ENCODE results near the gene NEK3. TPM values are rescaled to one million over a fixed set of nuclear protein-coding genes. Genes with fewer than 3 reads are reported as not detected.

The NEK3 gene
- total RNA-seq, 1 donor from 2014 or later: 27.5 TPM

DNA sequence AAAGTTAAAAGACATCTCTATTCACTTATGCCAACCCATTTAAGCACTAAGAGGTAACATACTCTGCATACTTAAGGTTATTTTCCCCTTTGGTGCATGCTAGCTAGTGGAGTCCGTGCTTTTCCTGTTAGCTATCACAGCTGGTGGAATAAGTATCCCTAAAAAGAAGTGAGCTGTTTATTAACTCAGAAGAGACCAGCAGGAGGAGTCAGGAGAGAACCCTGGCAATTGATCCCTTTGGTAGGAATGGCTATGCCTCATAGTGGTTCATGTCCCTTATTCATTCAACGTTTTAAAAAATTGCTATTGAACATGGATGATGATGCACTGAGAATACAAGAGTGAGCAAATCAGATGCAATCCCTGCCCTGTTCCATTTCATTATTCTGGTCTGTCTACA is 18.1 kb downstream of the NEK3 start:
- no peak for DNase-seq (ENCODE audit: low read depth, low spot score)
- no peaks in the 10 kb centered on the region for H3K9me3 Mint-ChIP-seq
- peaks cover 9% of the 10 kb centered on the region for H3K36me3 Mint-ChIP-seq (ENCODE audit: low read depth)
- TF ChIP-seq, protein P1, sequence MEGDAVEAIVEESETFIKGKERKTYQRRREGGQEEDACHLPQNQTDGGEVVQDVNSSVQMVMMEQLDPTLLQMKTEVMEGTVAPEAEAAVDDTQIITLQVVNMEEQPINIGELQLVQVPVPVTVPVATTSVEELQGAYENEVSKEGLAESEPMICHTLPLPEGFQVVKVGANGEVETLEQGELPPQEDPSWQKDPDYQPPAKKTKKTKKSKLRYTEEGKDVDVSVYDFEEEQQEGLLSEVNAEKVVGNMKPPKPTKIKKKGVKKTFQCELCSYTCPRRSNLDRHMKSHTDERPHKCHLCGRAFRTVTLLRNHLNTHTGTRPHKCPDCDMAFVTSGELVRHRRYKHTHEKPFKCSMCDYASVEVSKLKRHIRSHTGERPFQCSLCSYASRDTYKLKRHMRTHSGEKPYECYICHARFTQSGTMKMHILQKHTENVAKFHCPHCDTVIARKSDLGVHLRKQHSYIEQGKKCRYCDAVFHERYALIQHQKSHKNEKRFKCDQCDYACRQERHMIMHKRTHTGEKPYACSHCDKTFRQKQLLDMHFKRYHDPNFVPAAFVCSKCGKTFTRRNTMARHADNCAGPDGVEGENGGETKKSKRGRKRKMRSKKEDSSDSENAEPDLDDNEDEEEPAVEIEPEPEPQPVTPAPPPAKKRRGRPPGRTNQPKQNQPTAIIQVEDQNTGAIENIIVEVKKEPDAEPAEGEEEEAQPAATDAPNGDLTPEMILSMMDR (conservative IDR thresholded peaks at IDR 0.05): no peak
- no peak overlapping the region for H3K4me3 Mint-ChIP-seq
- H3K4me1 Mint-ChIP-seq: peaks cover 7% of the 10 kb centered on the region
- H3K27ac Mint-ChIP-seq (ENCODE audit: unreplicated experiment): no peak overlapping the region
- no peaks in the 10 kb centered on the region for H3K27me3 Mint-ChIP-seq (ENCODE audit: low read depth)

DNA sequence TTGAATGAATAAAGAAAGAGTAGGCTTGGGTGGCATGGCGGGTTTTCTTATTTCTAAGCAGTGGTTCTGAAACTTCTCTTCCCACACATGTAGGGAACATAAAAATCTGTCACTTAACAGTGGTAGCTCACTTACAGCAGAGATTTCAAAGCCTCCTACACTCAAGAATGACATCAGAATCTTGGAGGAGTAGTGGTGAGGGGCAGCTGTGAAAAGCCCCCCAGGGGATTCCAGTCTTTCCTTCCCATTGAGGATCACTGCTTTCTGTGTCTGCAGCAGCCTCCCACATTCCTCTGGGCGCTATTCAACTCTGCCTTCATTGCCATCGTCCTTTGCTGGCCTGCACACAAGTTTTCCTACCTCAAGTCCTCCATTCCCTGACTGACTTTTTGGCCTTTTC is 21.9 kb downstream of the NEK3 start:
- H3K36me3 Mint-ChIP-seq (ENCODE audit: low read depth): peaks cover 13% of the 10 kb centered on the region
- H3K27ac Mint-ChIP-seq (ENCODE audit: unreplicated experiment): no peak overlapping the region
- TF ChIP-seq, protein P1 (conservative IDR thresholded peaks at IDR 0.05): no peak
- no peak for DNase-seq (ENCODE audit: low read depth, low spot score)
- H3K9me3 Mint-ChIP-seq: no peaks in the 10 kb centered on the region
- no peak overlapping the region for H3K4me3 Mint-ChIP-seq
- peaks cover 7% of the 10 kb centered on the region for H3K4me1 Mint-ChIP-seq
- no peaks in the 10 kb centered on the region for H3K27me3 Mint-ChIP-seq (ENCODE audit: low read depth)

DNA sequence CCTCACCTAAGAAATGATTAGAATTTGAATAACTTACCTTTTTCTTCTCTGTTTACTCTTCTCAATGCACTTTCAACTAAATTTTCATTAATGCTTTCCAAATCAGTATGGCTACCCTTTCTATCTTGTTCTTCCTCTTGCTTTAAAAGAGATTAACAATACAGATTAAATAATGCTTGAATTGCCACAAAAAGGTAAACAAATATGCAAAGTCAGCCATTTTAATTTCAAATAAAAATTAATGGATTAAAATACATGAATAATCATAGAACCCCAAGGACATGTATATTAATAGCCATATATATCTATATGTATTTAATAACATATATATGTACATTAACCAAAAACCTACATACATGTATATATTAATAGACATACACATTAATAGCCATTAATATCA is 22.6 kb downstream of the NEK3 start:
- no peaks in the 10 kb centered on the region for H3K27me3 Mint-ChIP-seq (ENCODE audit: low read depth)
- H3K36me3 Mint-ChIP-seq (ENCODE audit: low read depth): peaks cover 18% of the 10 kb centered on the region
- no peak overlapping the region for H3K27ac Mint-ChIP-seq (ENCODE audit: unreplicated experiment)
- TF ChIP-seq, protein P1 (conservative IDR thresholded peaks at IDR 0.05): no peak
- H3K4me3 Mint-ChIP-seq: no peak overlapping the region
- DNase-seq (ENCODE audit: low read depth, low spot score): no peak
- no peaks in the 10 kb centered on the region for H3K9me3 Mint-ChIP-seq
- peaks cover 7% of the 10 kb centered on the region for H3K4me1 Mint-ChIP-seq

DNA sequence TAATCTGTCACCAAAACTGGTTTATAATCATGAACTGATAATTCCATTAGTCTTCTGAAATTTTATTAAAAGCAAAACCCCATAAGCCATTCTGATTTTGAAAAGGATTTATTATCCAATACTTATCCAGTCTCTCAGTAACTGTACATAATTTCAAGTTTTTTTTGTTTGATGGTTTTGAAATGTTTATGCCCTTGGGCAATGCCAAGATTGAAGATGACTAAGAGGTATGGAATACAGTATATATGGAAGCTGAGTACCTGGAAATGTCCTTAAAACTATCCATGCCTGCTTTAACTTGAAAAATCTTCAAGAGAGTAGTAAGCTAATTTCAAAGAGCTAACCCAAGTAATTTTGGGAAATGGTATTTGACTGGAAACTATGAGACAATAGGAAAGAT is 28.8 kb downstream of the NEK3 start:
- H3K4me1 Mint-ChIP-seq: peaks cover 21% of the 10 kb centered on the region
- no peaks in the 10 kb centered on the region for H3K9me3 Mint-ChIP-seq
- H3K27ac Mint-ChIP-seq (ENCODE audit: unreplicated experiment): no peak overlapping the region
- no peak for DNase-seq (ENCODE audit: low read depth, low spot score)
- peaks cover under 1% of the 10 kb centered on the region for H3K27me3 Mint-ChIP-seq (ENCODE audit: low read depth)
- peaks cover 22% of the 10 kb centered on the region for H3K36me3 Mint-ChIP-seq (ENCODE audit: low read depth)
- no peak overlapping the region for H3K4me3 Mint-ChIP-seq
- TF ChIP-seq, protein P1 (conservative IDR thresholded peaks at IDR 0.05): no peak

DNA sequence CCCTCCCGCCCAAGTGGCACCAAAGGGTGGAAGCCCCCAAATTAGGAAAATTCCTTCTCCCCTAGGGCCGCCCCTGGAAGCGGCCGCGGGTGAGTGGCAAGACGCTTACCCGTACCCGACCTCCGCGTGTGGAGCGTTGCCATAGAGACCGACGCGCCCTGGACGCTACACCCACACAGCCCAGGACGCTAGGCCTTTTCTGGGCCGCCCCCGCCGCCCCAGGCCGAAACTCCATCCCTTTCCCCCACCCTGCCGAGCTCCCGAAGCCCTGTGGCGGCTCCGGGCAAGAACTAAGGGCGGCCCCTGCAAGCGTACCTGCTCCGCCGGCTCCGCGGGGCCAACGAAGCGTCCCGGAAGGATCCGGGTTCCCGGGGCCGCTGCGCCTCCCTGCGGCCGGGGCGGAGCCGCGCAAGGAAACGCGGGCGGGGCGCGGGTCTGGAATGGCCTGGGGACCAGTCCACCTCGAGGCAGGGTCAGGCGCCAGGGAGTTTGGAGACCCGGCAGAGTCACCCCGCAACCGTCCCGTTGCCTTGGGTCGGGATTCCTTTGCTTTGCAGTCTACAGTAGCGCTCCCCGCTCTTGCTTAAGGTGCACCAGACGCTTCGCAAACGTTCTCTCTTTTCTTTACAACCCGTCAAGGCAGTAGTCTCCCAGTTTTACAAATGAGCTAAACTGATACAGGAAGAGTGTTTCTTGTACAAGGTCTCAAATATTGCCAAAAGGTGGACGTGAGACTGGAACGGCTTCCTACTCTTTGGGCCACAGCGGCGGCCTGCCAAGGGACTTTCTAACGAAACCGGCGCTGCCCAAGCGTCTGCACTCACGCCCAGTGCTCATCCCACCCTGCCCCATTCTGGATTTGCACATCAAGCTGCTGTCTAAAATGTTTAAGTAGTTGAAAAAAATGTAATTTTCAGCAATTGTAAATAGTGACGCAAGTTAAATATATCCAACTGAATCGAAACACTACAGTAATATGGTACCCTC is 30.4 kb downstream of the NEK3 start, which contains the start of gene NEK5:
Gene NEK5 (minus strand): TSS at position 360 of the 987 bp plus-strand sequence. CDS start 1,591 bp downstream, outside the sequence.
- TF ChIP-seq, protein P1 (conservative IDR thresholded peaks at IDR 0.05): peak; percentile 84
- peaks cover 22% of the 10 kb centered on the region for H3K36me3 Mint-ChIP-seq (ENCODE audit: low read depth)
- H3K4me3 Mint-ChIP-seq: peak within 1 kb of the TSS; percentile 88
- H3K27me3 Mint-ChIP-seq (ENCODE audit: low read depth): peaks cover 2% of the 10 kb centered on the region
- H3K4me1 Mint-ChIP-seq: peaks cover 21% of the 10 kb centered on the region
- no peaks in the 10 kb centered on the region for H3K9me3 Mint-ChIP-seq
- peak; percentile 68 for DNase-seq (ENCODE audit: low read depth, low spot score)
- peak within 1 kb of the TSS; percentile 8 for H3K27ac Mint-ChIP-seq (ENCODE audit: unreplicated experiment)
